Fibroblast of mammary gland (primary cell): ENCODE data around the gene PPP6R2.
A peak's percentile ranks its signal among the peaks of the same experiment; 100 is the strongest.

Source experiments
- DNase-seq: peaks from one replicate; pipeline ENCODE4 v3.0.0-alpha.2; 2010; ENCODE audit warnings: low read depth
- H3K4me3 ChIP-seq: 2 replicates; pipeline ENCODE4 v1.5.1; 2011; ENCODE audit warnings: low read depth, mild to moderate bottlenecking, low read length, moderate library complexity; ENCODE audit not compliant: control insufficient read depth
- CTCF ChIP-seq: conservative IDR thresholded peaks from 2 replicates; pipeline ENCODE4 v1.5.1; 2011; ENCODE audit warnings: low read depth, low read length, inconsistent platforms; ENCODE audit not compliant: control insufficient read depth, insufficient read depth

Gene PPP6R2

GRCh38 chr22:50471197-50471847 lies 128.2 kb downstream of the PPP6R2 start:
- TF ChIP-seq CTCF: no peak
- H3K4me3 ChIP-seq: no peak overlapping the region
- no peak for DNase-seq

GRCh38 chr22:50471962-50472361 lies 128.8 kb downstream of the PPP6R2 start:
- no peak overlapping the region for H3K4me3 ChIP-seq
- no peak for DNase-seq
- TF ChIP-seq CTCF: no peak

GRCh38 chr22:50473088-50473487 lies 130.0 kb downstream of the PPP6R2 start:
- DNase-seq: no peak
- TF ChIP-seq CTCF: peak; percentile 3
- H3K4me3 ChIP-seq: no peak overlapping the region

GRCh38 chr22:50473855-50474671 lies 130.9 kb downstream of the PPP6R2 start:
- no peak for TF ChIP-seq CTCF
- peak overlapping the region; percentile 59 for H3K4me3 ChIP-seq
- peak; percentile 61 for DNase-seq

- TF ChIP-seq CTCF: no peak
- peak; percentile 80 for DNase-seq
These were observed 131.9 kb downstream of the PPP6R2 start, which contains the start of gene SBF1 for GRCh38 chr22:50474710-50475651. TSS of gene SBF1 (minus strand) at chr22:50475035. CDS start at chr22:50474840, 195 bp downstream.

GRCh38 chr22:50475652-50476002 lies 132.5 kb downstream of the PPP6R2 start:
- peak overlapping the region; percentile 50 for H3K4me3 ChIP-seq
- no peak for TF ChIP-seq CTCF
- DNase-seq: no peak

More at GRCh38 chr22:50474710-50475651, 131.9 kb downstream of the PPP6R2 start, which contains the start of gene SBF1:
- H3K4me3 ChIP-seq: peak within 1 kb of the TSS; percentile 59
